MM.1S (cell line): ENCODE data around the gene OR6K6.

Experiments used
- DNase-seq: peaks from one replicate; pipeline ENCODE4 v3.0.0-alpha.2; 2015
- H2AFZ ChIP-seq: fragments of 300-600 bp; sonication (generic); 2 replicates; pipeline ENCODE4 v1.6.0; 2016; ENCODE audit warnings: antibody characterized with exemption, low read length
- H3F3A ChIP-seq: fragments of 300-600 bp; sonication (generic); 2 replicates; pipeline ENCODE4 v1.6.1; 2016; ENCODE audit warnings: mild to moderate bottlenecking, antibody characterized with exemption, low read length, moderate library complexity, mixed read lengths; ENCODE audit not compliant: insufficient read depth
- H3K27ac ChIP-seq: fragments of 300-600 bp; sonication (generic); 2 replicates; pipeline ENCODE4 v1.5.1; 2016; ENCODE audit warnings: mild to moderate bottlenecking, low read length
- H3K27me3 ChIP-seq: fragments of 300-600 bp; sonication (generic); replicated peaks from 2 replicates; pipeline ENCODE4 v1.6.0; 2016; ENCODE audit warnings: low read length; ENCODE audit not compliant: insufficient read depth
- H3K36me3 ChIP-seq: fragments of 300-600 bp; sonication (generic); replicated peaks from 2 replicates; pipeline ENCODE4 v1.6.1; 2016; ENCODE audit warnings: mild to moderate bottlenecking, low read length, mixed read lengths; ENCODE audit not compliant: insufficient read depth
- H3K4me1 ChIP-seq: fragments of 300-600 bp; sonication (generic); 2 replicates; pipeline ENCODE4 v1.6.1; 2016; ENCODE audit warnings: low read length, mixed read lengths
- H3K4me2 ChIP-seq: fragments of 300-600 bp; sonication (generic); 2 replicates; pipeline ENCODE4 v1.6.0; 2016; ENCODE audit warnings: low read depth, low read length
- H3K4me3 ChIP-seq: fragments of 300-600 bp; sonication (generic); 2 replicates; pipeline ENCODE4 v1.5.1; 2016; ENCODE audit warnings: low read length, mixed read lengths
- H3K79me2 ChIP-seq: fragments of 300-600 bp; sonication (generic); 2 replicates; pipeline ENCODE4 v1.6.1; 2016; ENCODE audit warnings: mixed run types, low read length, mixed read lengths
- H3K9ac ChIP-seq: fragments of 300-600 bp; sonication (generic); 2 replicates; pipeline ENCODE4 v1.6.1; 2016; ENCODE audit warnings: low read length, mixed read lengths
- H3K9me2 ChIP-seq: fragments of 300-600 bp; sonication (generic); replicated peaks from 2 replicates; pipeline ENCODE4 v1.6.1; 2016; ENCODE audit warnings: mild to moderate bottlenecking, low read length, mixed read lengths; ENCODE audit not compliant: insufficient read depth
- H3K9me3 ChIP-seq: fragments of 300-600 bp; sonication (generic); replicated peaks from 2 replicates; pipeline ENCODE4 v1.6.1; 2016; ENCODE audit warnings: mild to moderate bottlenecking, low read length, mixed read lengths; ENCODE audit not compliant: insufficient read depth
- H4K20me1 ChIP-seq: fragments of 300-600 bp; sonication (generic); 2 replicates; pipeline ENCODE4 v1.6.1; 2016; ENCODE audit warnings: mild to moderate bottlenecking, low read length, moderate library complexity, mixed read lengths; ENCODE audit not compliant: insufficient read depth
- EZH2 ChIP-seq: fragments of 300-600 bp; sonication (generic); optimal IDR thresholded peaks from 2 replicates; pipeline ENCODE3; 2017; ENCODE audit warnings: low read depth, mild to moderate bottlenecking, antibody characterized with exemption, low read length, mixed read lengths
- EZH2phosphoT487 ChIP-seq: fragments of 300-600 bp; sonication (generic); IDR thresholded peaks from 2 replicates; pipeline ENCODE4 v1.6.1; 2018; ENCODE audit warnings: antibody characterized with exemption, low read length
- TF ChIP-seq, protein P1 (sequence below): fragments of 300-600 bp; sonication (generic); IDR thresholded peaks from 2 replicates; pipeline ENCODE4 v1.5.1; 2016; ENCODE audit warnings: antibody characterized with exemption, low read length, mixed read lengths

The OR6K6 gene

DNA sequence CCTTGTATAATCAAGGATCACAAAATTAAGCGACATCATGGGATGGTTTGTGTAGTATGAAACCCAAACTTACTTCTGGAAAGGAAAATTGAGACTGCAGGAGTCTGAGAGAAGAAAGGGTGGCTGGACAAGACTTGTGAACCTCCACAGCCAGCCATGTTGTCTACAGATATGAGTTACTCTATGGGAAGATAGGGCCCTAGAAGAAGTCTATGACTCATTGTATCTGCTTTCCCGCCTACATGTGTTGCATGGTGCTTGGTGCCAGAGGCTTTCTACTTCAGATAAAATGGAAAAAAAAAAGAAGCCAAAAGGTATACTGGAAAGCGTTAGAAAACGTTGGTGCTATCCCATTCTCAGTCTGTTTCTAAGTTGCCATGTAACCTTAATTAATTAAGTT, 45.2 kb downstream of the OR6K6 start:
- Histone ChIP-seq H3K9me2 (no peaks in the 10 kb centered on the region), H3K36me3 (no peaks in the 10 kb centered on the region), H3K9ac (no peak overlapping the region), H3K79me2 (no peaks in the 10 kb centered on the region), H3K4me3 (no peak overlapping the region), H3K4me2 (no peak overlapping the region), H3K27ac (no peak overlapping the region), H4K20me1 (no peaks in the 10 kb centered on the region), H3K27me3 (no peaks in the 10 kb centered on the region), H2AFZ (no peak overlapping the region), H3K9me3 (no peaks in the 10 kb centered on the region), H3K4me1 (no peaks in the 10 kb centered on the region), H3F3A (no peaks in the 10 kb centered on the region)
- TF ChIP-seq EZH2 (no peak), EZH2phosphoT487 (no peak)
- TF ChIP-seq, protein P1, sequence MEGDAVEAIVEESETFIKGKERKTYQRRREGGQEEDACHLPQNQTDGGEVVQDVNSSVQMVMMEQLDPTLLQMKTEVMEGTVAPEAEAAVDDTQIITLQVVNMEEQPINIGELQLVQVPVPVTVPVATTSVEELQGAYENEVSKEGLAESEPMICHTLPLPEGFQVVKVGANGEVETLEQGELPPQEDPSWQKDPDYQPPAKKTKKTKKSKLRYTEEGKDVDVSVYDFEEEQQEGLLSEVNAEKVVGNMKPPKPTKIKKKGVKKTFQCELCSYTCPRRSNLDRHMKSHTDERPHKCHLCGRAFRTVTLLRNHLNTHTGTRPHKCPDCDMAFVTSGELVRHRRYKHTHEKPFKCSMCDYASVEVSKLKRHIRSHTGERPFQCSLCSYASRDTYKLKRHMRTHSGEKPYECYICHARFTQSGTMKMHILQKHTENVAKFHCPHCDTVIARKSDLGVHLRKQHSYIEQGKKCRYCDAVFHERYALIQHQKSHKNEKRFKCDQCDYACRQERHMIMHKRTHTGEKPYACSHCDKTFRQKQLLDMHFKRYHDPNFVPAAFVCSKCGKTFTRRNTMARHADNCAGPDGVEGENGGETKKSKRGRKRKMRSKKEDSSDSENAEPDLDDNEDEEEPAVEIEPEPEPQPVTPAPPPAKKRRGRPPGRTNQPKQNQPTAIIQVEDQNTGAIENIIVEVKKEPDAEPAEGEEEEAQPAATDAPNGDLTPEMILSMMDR, result no peak
- DNase-seq, result no peak

DNA sequence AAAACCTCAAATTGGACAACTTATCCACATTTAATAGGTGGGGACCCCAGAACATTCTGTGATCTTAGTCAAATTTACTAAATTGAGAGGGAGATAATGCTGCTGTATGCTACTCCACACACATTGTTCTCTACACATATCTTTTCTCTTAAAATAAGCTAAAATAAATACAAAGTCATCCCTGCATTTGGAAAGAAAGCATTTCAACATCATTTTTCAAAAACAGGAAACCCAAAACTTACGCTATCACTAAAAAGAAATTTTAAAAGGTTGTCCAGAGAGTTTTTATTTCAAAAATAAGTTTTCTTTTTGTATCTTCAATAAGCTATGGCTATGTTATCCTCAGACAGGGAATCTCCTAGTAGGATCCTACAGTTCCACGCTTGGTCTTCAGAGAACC, 46.0 kb downstream of the OR6K6 start:
- H3K9me3 ChIP-seq, result no peaks in the 10 kb centered on the region
- no peaks in the 10 kb centered on the region for H4K20me1 ChIP-seq
- no peak overlapping the region for H3K4me3 ChIP-seq
- H3K4me1 ChIP-seq, result no peaks in the 10 kb centered on the region
- H3F3A ChIP-seq, result no peaks in the 10 kb centered on the region
- H3K36me3 ChIP-seq, result no peaks in the 10 kb centered on the region
- TF ChIP-seq, protein P1, result no peak
- TF ChIP-seq EZH2 (no peak), EZH2phosphoT487 (no peak)
- H3K27me3 ChIP-seq, result no peaks in the 10 kb centered on the region
- no peak for DNase-seq
- H3K27ac ChIP-seq, result no peak overlapping the region
- no peaks in the 10 kb centered on the region for H3K79me2 ChIP-seq
- no peak overlapping the region for H3K4me2 ChIP-seq
- H3K9me2 ChIP-seq, result no peaks in the 10 kb centered on the region
- H3K9ac ChIP-seq, result no peak overlapping the region
- H2AFZ ChIP-seq, result no peak overlapping the region

DNA sequence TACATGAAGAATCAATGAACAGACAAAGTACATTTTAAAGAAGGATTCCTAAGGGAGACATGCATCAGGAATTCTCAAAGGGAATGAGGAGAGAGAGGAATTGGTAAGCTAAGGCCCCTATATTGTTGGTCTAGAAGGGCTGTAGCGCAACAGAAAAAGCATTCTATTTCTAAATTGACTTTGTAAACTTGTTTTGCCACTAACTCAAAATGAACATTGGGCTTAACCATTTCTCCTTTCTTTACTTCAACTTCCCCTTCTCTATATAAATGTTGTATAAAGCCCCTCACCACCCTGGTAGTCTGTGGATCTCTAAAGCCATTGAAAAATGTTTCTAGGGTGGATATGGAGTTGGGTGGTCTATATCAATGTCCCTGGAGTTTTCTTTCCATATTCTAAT, 46.9 kb downstream of the OR6K6 start:
- no peak overlapping the region for H3K9ac ChIP-seq
- no peaks in the 10 kb centered on the region for H3K79me2 ChIP-seq
- no peak overlapping the region for H3K4me2 ChIP-seq
- no peak for DNase-seq
- no peak overlapping the region for H2AFZ ChIP-seq
- no peak overlapping the region for H3K4me3 ChIP-seq
- no peaks in the 10 kb centered on the region for H3K36me3 ChIP-seq
- no peaks in the 10 kb centered on the region for H3F3A ChIP-seq
- no peak overlapping the region for H3K27ac ChIP-seq
- no peaks in the 10 kb centered on the region for H4K20me1 ChIP-seq
- TF ChIP-seq, protein P1, result no peak
- H3K9me2 ChIP-seq, result no peaks in the 10 kb centered on the region
- no peaks in the 10 kb centered on the region for H3K4me1 ChIP-seq
- H3K27me3 ChIP-seq, result no peaks in the 10 kb centered on the region
- no peaks in the 10 kb centered on the region for H3K9me3 ChIP-seq

DNA sequence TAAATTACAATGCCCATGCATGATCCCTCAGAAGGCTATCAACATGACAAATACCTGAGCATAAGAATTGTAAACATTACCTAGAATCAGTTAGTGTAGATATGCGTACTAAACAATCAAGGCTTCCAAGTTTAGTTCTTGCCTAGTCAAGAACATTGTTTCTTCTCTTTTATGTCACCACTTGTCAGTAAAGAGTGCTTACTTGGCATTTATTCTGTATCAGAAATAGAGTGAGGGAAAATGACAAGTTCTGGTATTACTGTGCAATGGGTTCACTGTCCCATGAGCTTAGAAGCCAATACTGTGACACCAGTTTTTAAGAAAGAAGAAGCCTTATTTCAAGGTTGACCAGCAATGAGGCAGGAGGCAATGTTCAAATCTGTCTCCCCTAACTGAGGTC, 49.2 kb downstream of the OR6K6 start:
- Histone ChIP-seq H3K36me3 (no peaks in the 10 kb centered on the region), H3K4me2 (no peak overlapping the region), H3F3A (no peaks in the 10 kb centered on the region), H3K27me3 (no peaks in the 10 kb centered on the region), H3K4me1 (no peaks in the 10 kb centered on the region), H3K4me3 (no peak overlapping the region), H3K27ac (no peak overlapping the region), H3K9me2 (no peaks in the 10 kb centered on the region), H3K79me2 (no peaks in the 10 kb centered on the region), H3K9ac (no peak overlapping the region), H2AFZ (no peak overlapping the region), H4K20me1 (no peaks in the 10 kb centered on the region), H3K9me3 (no peaks in the 10 kb centered on the region)
- TF ChIP-seq EZH2phosphoT487 (no peak), EZH2 (no peak)
- TF ChIP-seq, protein P1, result no peak
- DNase-seq, result no peak
